ENCODE measurements around the gene ZBTB39. TPM values are rescaled to one million over a fixed set of nuclear protein-coding genes. Genes with fewer than 3 reads are reported as not detected.
"Not testable (repeated sequence)": the region's sequence is repeated elsewhere in the genome, so short reads cannot be mapped to it uniquely, and the experiment has no call there.

Gene ZBTB39
- total RNA-seq, 3 donors from 2014 or later (not counting 1 experiment from before 2014, with no cell fraction given), result 9.5 to 17.6 (median 12.5) TPM

DNA sequence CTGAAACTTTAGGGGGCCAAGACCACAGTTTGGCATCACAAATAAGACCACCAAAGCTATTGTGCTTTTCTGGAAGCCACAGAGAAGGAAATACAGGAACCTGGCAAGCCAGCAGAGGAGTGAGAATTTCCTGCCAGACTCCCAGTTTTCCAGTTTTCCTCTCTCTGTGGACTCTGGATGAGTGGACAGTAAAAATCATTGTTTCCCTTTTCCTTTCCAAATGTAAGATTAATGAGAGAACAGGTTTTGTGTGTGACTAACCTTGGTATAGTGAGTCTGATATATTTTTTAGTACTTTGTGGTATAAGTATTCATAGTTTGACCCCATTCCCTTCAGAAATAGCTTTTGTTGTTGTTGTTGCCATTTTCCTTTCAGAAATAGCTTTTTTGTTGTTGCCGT lies 12.6 kb upstream of the ZBTB39 start:
- intact Hi-C loops (cut with micrococcal nuclease), result no loop called here
- TF ChIP-seq, protein P1, sequence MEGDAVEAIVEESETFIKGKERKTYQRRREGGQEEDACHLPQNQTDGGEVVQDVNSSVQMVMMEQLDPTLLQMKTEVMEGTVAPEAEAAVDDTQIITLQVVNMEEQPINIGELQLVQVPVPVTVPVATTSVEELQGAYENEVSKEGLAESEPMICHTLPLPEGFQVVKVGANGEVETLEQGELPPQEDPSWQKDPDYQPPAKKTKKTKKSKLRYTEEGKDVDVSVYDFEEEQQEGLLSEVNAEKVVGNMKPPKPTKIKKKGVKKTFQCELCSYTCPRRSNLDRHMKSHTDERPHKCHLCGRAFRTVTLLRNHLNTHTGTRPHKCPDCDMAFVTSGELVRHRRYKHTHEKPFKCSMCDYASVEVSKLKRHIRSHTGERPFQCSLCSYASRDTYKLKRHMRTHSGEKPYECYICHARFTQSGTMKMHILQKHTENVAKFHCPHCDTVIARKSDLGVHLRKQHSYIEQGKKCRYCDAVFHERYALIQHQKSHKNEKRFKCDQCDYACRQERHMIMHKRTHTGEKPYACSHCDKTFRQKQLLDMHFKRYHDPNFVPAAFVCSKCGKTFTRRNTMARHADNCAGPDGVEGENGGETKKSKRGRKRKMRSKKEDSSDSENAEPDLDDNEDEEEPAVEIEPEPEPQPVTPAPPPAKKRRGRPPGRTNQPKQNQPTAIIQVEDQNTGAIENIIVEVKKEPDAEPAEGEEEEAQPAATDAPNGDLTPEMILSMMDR (IDR thresholded peaks at IDR 0.05), result no peak
- Histone ChIP-seq H3K27ac (ENCODE audit: low read length) (no peak overlapping the region), H3K9me3 (ENCODE audit: control insufficient read depth, insufficient read depth, low read length) (no peaks in the 10 kb centered on the region), H3K4me3 (ENCODE audit: low read length) (no peak overlapping the region), H3K4me1 (ENCODE audit: control insufficient read depth, insufficient read depth, low read length) (no peaks in the 10 kb centered on the region), H3K27me3 (ENCODE audit: control insufficient read depth, insufficient read depth, low read length) (no peaks in the 10 kb centered on the region), H3K36me3 (ENCODE audit: control insufficient read depth, insufficient read depth, low read length) (no peaks in the 10 kb centered on the region)
- DNase-seq (no peak), ATAC-seq (no peak)
- WGBS (ENCODE audit: insufficient coverage), result 86% methylated on average over 1 of the region's 1 CpG
- H3K4me1 Mint-ChIP-seq, result no peaks in the 10 kb centered on the region
- H3K9me3 Mint-ChIP-seq, result no peaks in the 10 kb centered on the region
- H3K36me3 Mint-ChIP-seq, result no peaks in the 10 kb centered on the region
- H3K4me3 Mint-ChIP-seq, result no peak overlapping the region
- peaks cover 14 to 17% of the 10 kb centered on the region in 2 donors for H3K27me3 Mint-ChIP-seq (ENCODE audit: low read depth in 2 of 2)
- no peak overlapping the region for H3K27ac Mint-ChIP-seq

- H3K4me1 Mint-ChIP-seq; H3K27ac Mint-ChIP-seq; H3K36me3 Mint-ChIP-seq; H3K4me3 Mint-ChIP-seq; H3K4me1 ChIP-seq (ENCODE audit: control insufficient read depth, insufficient read depth, low read length); DNase-seq; H3K9me3 ChIP-seq (ENCODE audit: control insufficient read depth, insufficient read depth, low read length); H3K36me3 ChIP-seq (ENCODE audit: control insufficient read depth, insufficient read depth, low read length); intact Hi-C loops (cut with micrococcal nuclease); H3K4me3 ChIP-seq (ENCODE audit: low read length); ATAC-seq; H3K9me3 Mint-ChIP-seq; H3K27ac ChIP-seq (ENCODE audit: low read length); H3K27me3 ChIP-seq (ENCODE audit: control insufficient read depth, insufficient read depth, low read length): not testable (repeated sequence)
- WGBS (ENCODE audit: insufficient coverage), result 93% methylated on average over 4 of the region's 5 CpGs
- H3K27me3 Mint-ChIP-seq (ENCODE audit: low read depth in 2 of 2), result peaks cover 15 to 22% of the 10 kb centered on the region in 2 donors
Measured at GRCh38 chr12:57018353-57018752, 12.0 kb upstream of the ZBTB39 start.

GRCh38 chr12:57016348-57016747 lies 10.0 kb upstream of the ZBTB39 start, which contains the start of gene TAC3:
Gene TAC3 (minus strand): TSS chr12:57016529. CDS start chr12:57015797, 732 bp downstream.
- Mint-ChIP-seq H3K4me3 (no peak within 1 kb of the TSS), H3K27me3 (ENCODE audit: low read depth in 2 of 2) (peaks cover 21 to 32% of the 10 kb centered on the region in 2 donors), H3K27ac (no peak within 1 kb of the TSS), H3K36me3 (no peaks in the 10 kb centered on the region), H3K4me1 (no peaks in the 10 kb centered on the region), H3K9me3 (no peaks in the 10 kb centered on the region)
- H3K4me3 ChIP-seq (ENCODE audit: low read length), result no peak within 1 kb of the TSS
- H3K9me3 ChIP-seq (ENCODE audit: control insufficient read depth, insufficient read depth, low read length), result no peaks in the 10 kb centered on the region
- DNase-seq, result no peak
- 84% methylated on average over 5 of the region's 6 CpGs for WGBS (ENCODE audit: insufficient coverage)
- no peak for ATAC-seq
- H3K4me1 ChIP-seq (ENCODE audit: control insufficient read depth, insufficient read depth, low read length), result no peaks in the 10 kb centered on the region
- no peak within 1 kb of the TSS for H3K27ac ChIP-seq (ENCODE audit: low read length)
- no peaks in the 10 kb centered on the region for H3K36me3 ChIP-seq (ENCODE audit: control insufficient read depth, insufficient read depth, low read length)
- intact Hi-C loops (cut with micrococcal nuclease), result no loop called here
- no peaks in the 10 kb centered on the region for H3K27me3 ChIP-seq (ENCODE audit: control insufficient read depth, insufficient read depth, low read length)
- TF ChIP-seq, protein P1 (IDR thresholded peaks at IDR 0.05), result no peak

- Mint-ChIP-seq H3K27me3 (ENCODE audit: low read depth in 2 of 2) (peaks cover 21 to 32% of the 10 kb centered on the region in 2 donors), H3K9me3 (no peaks in the 10 kb centered on the region), H3K27ac (no peak overlapping the region), H3K4me1 (peaks cover 0 to 4% of the 10 kb centered on the region in 2 donors), H3K36me3 (no peaks in the 10 kb centered on the region), H3K4me3 (no peak overlapping the region)
- WGBS (ENCODE audit: insufficient coverage), result 80% methylated on average over 7 of the region's 7 CpGs
- TF ChIP-seq, protein P1 (IDR thresholded peaks at IDR 0.05), result no peak
- no peak overlapping the region for H3K4me3 ChIP-seq (ENCODE audit: low read length)
- no peaks in the 10 kb centered on the region for H3K27me3 ChIP-seq (ENCODE audit: control insufficient read depth, insufficient read depth, low read length)
- H3K9me3 ChIP-seq (ENCODE audit: control insufficient read depth, insufficient read depth, low read length), result no peaks in the 10 kb centered on the region
- ATAC-seq, result no peak
- intact Hi-C loops (cut with micrococcal nuclease), result no loop called here
- DNase-seq, result no peak
- H3K4me1 ChIP-seq (ENCODE audit: control insufficient read depth, insufficient read depth, low read length), result no peaks in the 10 kb centered on the region
- H3K36me3 ChIP-seq (ENCODE audit: control insufficient read depth, insufficient read depth, low read length), result no peaks in the 10 kb centered on the region
- H3K27ac ChIP-seq (ENCODE audit: low read length), result no peak overlapping the region
Measured at GRCh38 chr12:57012600-57013465, 6.5 kb upstream of the ZBTB39 start.

Data from natural killer cell (primary cell).